IMR-90 (cell line): ENCODE data around the gene FADD. TPM values are rescaled to one million over a fixed set of nuclear protein-coding genes. Genes with fewer than 3 reads are reported as not detected.

Source experiments
- ATAC-seq: fragments of 200-7000 bp; cut with Tn5 transposase; 2 replicates; pipeline ENCODE4 v1.9.1; 2020; ENCODE audit warnings: low read depth, mild to moderate bottlenecking, moderate library complexity
- BruUV-seq: library from RNA; stranded (reverse); fragments of 400-500 nt; replicated peaks from 2 replicates; lab custom pipeline; 2021; lab: Mats Ljungman, UMichigan
- CTCF ChIA-PET: fragments of 300-600 bp; formaldehyde crosslinking; extraction: SDS; loops from one replicate; lab custom pipeline; 2021; ENCODE audit warnings: antibody characterized with exemption; lab: Yijun Ruan, JAX
- POLR2A ChIA-PET: fragments of 300-600 bp; sonication (Branson Sonifier 250); formaldehyde crosslinking; loops from one replicate; lab custom pipeline; 2022; ENCODE audit warnings: antibody characterized with exemption; ENCODE audit not compliant: unreplicated experiment; lab: Charles Lee
- DNase-seq: peaks from one replicate; pipeline ENCODE4 v3.0.0; 2013
- H2AFZ ChIP-seq: replicated peaks from 2 replicates; pipeline ENCODE3; 2013; ENCODE audit warnings: low read length, mild to moderate bottlenecking; ENCODE audit not compliant: poor library complexity
- H2AK5ac ChIP-seq: 2 replicates; pipeline ENCODE4 v1.6.1; 2013; ENCODE audit warnings: low read depth, low read length, inconsistent platforms
- H2AK9ac ChIP-seq: replicated peaks from 2 replicates; pipeline ENCODE3; 2013; ENCODE audit warnings: mild to moderate bottlenecking, low read depth, low read length, moderate library complexity; ENCODE audit not compliant: poor library complexity
- H2BK120ac ChIP-seq: 2 replicates; pipeline ENCODE4 v1.6.1; 2013; ENCODE audit warnings: low read depth, low read length, inconsistent platforms
- H2BK15ac ChIP-seq: 3 replicates; pipeline ENCODE4 v1.6.1; 2013; ENCODE audit warnings: low read depth, low read length, inconsistent platforms
- H2BK20ac ChIP-seq: 2 replicates; pipeline ENCODE4 v1.6.1; 2013; ENCODE audit warnings: low read depth, mild to moderate bottlenecking, inconsistent platforms, low read length, moderate library complexity
- H2BK5ac ChIP-seq: 2 replicates; pipeline ENCODE4 v1.6.1; 2013; ENCODE audit warnings: mild to moderate bottlenecking, low read depth, low read length, inconsistent platforms; ENCODE audit not compliant: poor library complexity, severe bottlenecking
- H3K14ac ChIP-seq: replicated peaks from 2 replicates; pipeline ENCODE4 v1.6.1; 2013; ENCODE audit warnings: low read depth, low read length, inconsistent platforms
- H3K18ac ChIP-seq: 2 replicates; pipeline ENCODE4 v1.6.1; 2013; ENCODE audit warnings: low read depth, low read length, control low read depth
- H3K23ac ChIP-seq: 2 replicates; pipeline ENCODE4 v1.6.1; 2013; ENCODE audit warnings: low read depth, low read length, inconsistent platforms
- H3K27ac ChIP-seq: 2 replicates; pipeline ENCODE4 v1.5.1; 2013; ENCODE audit warnings: mild to moderate bottlenecking, control low read depth, low read length; ENCODE audit not compliant: insufficient read depth
- H3K27me3 ChIP-seq: 2 replicates; pipeline ENCODE4 v1.6.1; 2013; ENCODE audit warnings: low read length; ENCODE audit not compliant: control insufficient read depth, insufficient read depth
- H3K36me3 ChIP-seq: 2 replicates; pipeline ENCODE4 v1.6.1; 2013; ENCODE audit warnings: low read length, mixed read lengths; ENCODE audit not compliant: control insufficient read depth, insufficient read depth
- H3K4ac ChIP-seq: 2 replicates; pipeline ENCODE4 v1.6.1; 2013; ENCODE audit warnings: low read depth, low read length, inconsistent platforms
- H3K4me1 ChIP-seq: 2 replicates; pipeline ENCODE4 v1.6.1; 2013; ENCODE audit warnings: low read length, mixed read lengths; ENCODE audit not compliant: control insufficient read depth, insufficient read depth
- H3K4me2 ChIP-seq: 2 replicates; pipeline ENCODE4 v1.6.1; 2013; ENCODE audit warnings: low read depth, mild to moderate bottlenecking, control low read depth, low read length, moderate library complexity
- H3K4me3 ChIP-seq: 2 replicates; pipeline ENCODE4 v1.5.1; 2013; ENCODE audit warnings: low read depth, mild to moderate bottlenecking, control low read depth, low read length, moderate library complexity; ENCODE audit not compliant: insufficient read depth
- H3K56ac ChIP-seq: 2 replicates; pipeline ENCODE4 v1.6.1; 2013; ENCODE audit warnings: low read length, inconsistent platforms; ENCODE audit not compliant: insufficient read depth; ENCODE audit errors: extremely low read depth
- H3K79me1 ChIP-seq, 2 experiments: 2 replicates each; pipeline ENCODE4 v1.6.1; 2013; ENCODE audit warnings: low read length in 2 of 2, inconsistent platforms in 1 of 2, low read depth in 1 of 2
- H3K9ac ChIP-seq: 2 replicates; pipeline ENCODE4 v1.6.1; 2013; ENCODE audit warnings: low read depth, low read length, control low read depth
- H3K9me1 ChIP-seq: 2 replicates; pipeline ENCODE4 v1.6.1; 2013; ENCODE audit warnings: low read length, inconsistent platforms; ENCODE audit not compliant: insufficient read depth
- H3K9me3 ChIP-seq: 2 replicates; pipeline ENCODE4 v1.6.1; 2013; ENCODE audit warnings: low read length; ENCODE audit not compliant: control insufficient read depth, insufficient read depth
- H4K20me1 ChIP-seq: 2 replicates; pipeline ENCODE4 v1.6.1; 2013; ENCODE audit warnings: low read length, inconsistent platforms; ENCODE audit not compliant: insufficient read depth
- H4K5ac ChIP-seq: 2 replicates; pipeline ENCODE4 v1.6.1; 2013; ENCODE audit warnings: mild to moderate bottlenecking, low read depth, low read length, control low read depth
- H4K8ac ChIP-seq, 2 experiments: 2 replicates each; pipeline ENCODE4 v1.6.1; 2013; ENCODE audit warnings: low read depth in 2 of 2, low read length in 2 of 2, control low read depth in 1 of 2, inconsistent platforms in 1 of 2
- H4K91ac ChIP-seq: 2 replicates; pipeline ENCODE4 v1.6.1; 2013; ENCODE audit warnings: low read depth, low read length, inconsistent platforms; ENCODE audit not compliant: insufficient read depth
- BHLHE40 ChIP-seq: fragments of 150-350 bp; IDR thresholded peaks from 2 replicates; pipeline ENCODE4 v1.6.1; 2016; ENCODE audit warnings: mild to moderate bottlenecking, low read depth, low read length
- CHD1 ChIP-seq: IDR thresholded peaks from 2 replicates; pipeline ENCODE4 v1.6.1; 2012; ENCODE audit warnings: low read depth, low read length, improper control_type of control experiment
- FOS ChIP-seq: fragments of 150-350 bp; IDR thresholded peaks from 2 replicates; pipeline ENCODE4 v1.6.1; 2016; ENCODE audit warnings: low read depth, low read length
- MAZ ChIP-seq: IDR thresholded peaks from 2 replicates; pipeline ENCODE4 v1.6.1; 2012; ENCODE audit warnings: low read depth, mild to moderate bottlenecking, low read length, improper control_type of control experiment, moderate library complexity, borderline replicate concordance
- NFE2L2 ChIP-seq: fragments of 150-350 bp; IDR thresholded peaks from 2 replicates; pipeline ENCODE4 v1.6.1; 2016; ENCODE audit warnings: low read depth, mild to moderate bottlenecking, low read length
- POLR2A ChIP-seq: IDR thresholded peaks from 2 replicates; pipeline ENCODE4 v1.6.1; 2012; ENCODE audit warnings: mild to moderate bottlenecking, low read depth, low read length
- RAD21 ChIP-seq: IDR thresholded peaks from 2 replicates; pipeline ENCODE4 v1.6.1; 2012; ENCODE audit warnings: low read length, improper control_type of control experiment
- SMC3 ChIP-seq: fragments of 150-350 bp; IDR thresholded peaks from 2 replicates; pipeline ENCODE4 v1.6.1; 2016; ENCODE audit warnings: low read depth, mild to moderate bottlenecking, antibody characterized with exemption, low read length, moderate library complexity
- USF2 ChIP-seq: fragments of 150-350 bp; IDR thresholded peaks from 2 replicates; pipeline ENCODE4 v1.6.1; 2017; ENCODE audit warnings: mild to moderate bottlenecking, antibody characterized with exemption, low read length, low read depth
- WGBS, 2 experiments: methylation state at CpG; one replicate each; pipeline versions ENCODE4 v1.1.5 to v1.1.7; 2013; ENCODE audit warnings: missing lambda C conversion rate in 2 of 2; ENCODE audit not compliant: insufficient read length in 1 of 2; ENCODE audit errors: extremely low coverage in 2 of 2; 5-methylcytosine and 5-hydroxymethylcytosine counted together
- dilution Hi-C: fragments of 300-500 bp; cut with HindIII; formaldehyde crosslinking; loops from one replicate; pipeline ENCODE4 v1.14.3; 2018; ENCODE audit warnings: low sequenced_read_pairs; ENCODE audit not compliant: unreplicated experiment
- in situ Hi-C: fragments of 300-500 bp; cut with MboI; formaldehyde crosslinking; loops from 3 replicates; pipeline ENCODE4 v1.14.3; 2019; ENCODE audit warnings: low sequenced_read_pairs, inconsistent platforms, mixed read lengths
- intact Hi-C: fragments of 100-400 bp; cut with micrococcal nuclease; formaldehyde crosslinking; loops from 2 replicates; pipeline ENCODE4 v1.10.0; 2022
- polyA plus RNA-seq, 3 experiments: library from polyadenylated mRNA; depleted of rRNA; stranded (reverse); fragments of >200 nt; gene quantifications; 2 replicates each; pipeline ENCODE4 v1.2.3, GENCODE V29; 2012; ENCODE audit warnings: low replicate concordance in 1 of 3
- total RNA-seq: library from RNA; depleted of rRNA; stranded (reverse); fragments of >200 nt; gene quantifications from 2 replicates; pipeline ENCODE4 v1.2.3, GENCODE V29; 2012

The FADD gene
- total and polyA plus RNA-seq, 2 of the 4 experiments (the other 2 are of a cell fraction): 38.1 to 44.4 TPM

DNA sequence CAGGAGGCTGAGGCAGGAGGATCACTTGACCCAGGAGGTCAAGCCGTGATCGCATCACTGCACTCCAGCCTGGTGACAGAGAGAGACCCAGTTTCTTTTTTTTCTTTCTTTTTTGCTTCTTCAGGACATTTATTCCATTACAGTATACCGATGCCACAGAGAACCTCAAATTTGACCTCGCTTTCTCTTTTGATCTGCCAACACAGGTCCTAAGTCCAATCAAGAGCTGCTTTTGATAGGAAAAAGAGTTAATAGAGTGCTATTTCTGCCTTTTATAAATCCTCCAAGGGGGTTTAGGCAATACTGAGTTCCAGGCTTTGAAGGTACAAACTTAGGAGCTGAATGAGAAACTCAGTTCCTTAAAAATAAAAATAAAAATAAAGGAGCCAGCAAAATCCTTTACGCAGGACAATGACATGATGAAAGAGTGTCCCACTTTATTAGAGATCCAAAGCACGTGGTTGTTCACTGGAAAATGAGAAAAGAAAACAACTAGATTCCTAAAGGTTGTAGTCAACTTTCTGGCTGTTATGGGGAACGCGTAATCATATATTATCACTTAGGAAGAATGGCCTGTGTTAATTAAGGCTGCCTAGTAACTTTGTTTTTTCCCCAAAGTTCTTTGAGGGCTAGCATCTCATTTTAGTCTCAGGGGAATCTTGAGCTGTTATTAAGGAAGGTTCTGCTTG is 27.2 kb downstream of the FADD start:
- 0 out of 2 replicates have a peak, but pooled peaks cover 2% of the 10 kb centered on the region for H3K4me1 ChIP-seq
- no peak overlapping the region for H3K4me3 ChIP-seq
- peaks cover 30% of the 10 kb centered on the region for H3K27me3 ChIP-seq
- no peak overlapping the region for H2BK5ac ChIP-seq
- intact Hi-C loops (no loop called here), in situ Hi-C loops (no loop called here), dilution Hi-C loops (no loop called here)
- ChIA-PET CTCF (no interaction called here), POLR2A (no interaction called here)
- no TSS peak for BruUV-seq
- H2BK15ac ChIP-seq: no peak overlapping the region
- no peak overlapping the region for H2AK9ac ChIP-seq
- H4K20me1 ChIP-seq: peaks cover 7% of the 10 kb centered on the region; the same call in 1 of the 2 replicates
- no peak overlapping the region for H2BK120ac ChIP-seq
- H4K91ac ChIP-seq: no peak overlapping the region
- TF ChIP-seq MAZ (no peak), NFE2L2 (no peak), USF2 (no peak), RAD21 (no peak), BHLHE40 (no peak), CHD1 (no peak), POLR2A (no peak), SMC3 (no peak), FOS (no peak)
- H3K23ac ChIP-seq: no peak overlapping the region
- H2BK20ac ChIP-seq: no peak overlapping the region
- H3K56ac ChIP-seq: no peak overlapping the region
- no peak overlapping the region for H4K5ac ChIP-seq
- no peak overlapping the region for H3K4ac ChIP-seq
- no peak overlapping the region for H2AFZ ChIP-seq
- H3K14ac ChIP-seq: no peak overlapping the region
- H3K9me1 ChIP-seq: peaks cover 8% of the 10 kb centered on the region
- H3K27ac ChIP-seq: no peak overlapping the region
- no peak for DNase-seq
- H3K18ac ChIP-seq: no peak overlapping the region
- no peaks in the 10 kb centered on the region for H3K36me3 ChIP-seq
- H3K9ac ChIP-seq: no peak overlapping the region
- no peak overlapping the region for H2AK5ac ChIP-seq
- no peak overlapping the region for H3K4me2 ChIP-seq
- ATAC-seq: no peak; the same call in 1 of the 2 replicates
- H4K8ac ChIP-seq: no peak overlapping the region
- no peaks in the 10 kb centered on the region for H3K79me1 ChIP-seq
- 100% methylated on average over 2 of the region's 8 CpGs; no CpG with 5 or more reads in 1 of the 2 experiments for WGBS, 2 experiments
- peaks cover 3% of the 10 kb centered on the region; the same call in 1 of the 2 replicates for H3K9me3 ChIP-seq
